Body of pancreas (tissue), 4 donors: Measurements from ENCODE around the gene LRCH1. TPM values are rescaled to one million over a fixed set of nuclear protein-coding genes. Genes with fewer than 3 reads are reported as not detected.

Experiments
- ATAC-seq: fragments of 150-250 bp; one replicate; pipeline ENCODE4 v1.9.1; 2016
- DNase-seq, 4 donors: peaks; one replicate each; pipeline ENCODE4 v3.0.0-alpha.2; 2019
- H3K27ac ChIP-seq, 4 donors: fragments of 200-600 bp; sonication (generic); 1 replicate in 3 of 4; 2 replicates in 1 of 4; pipeline versions ENCODE4 v1.5.1 to v1.6.1; 2016 to 2019; ENCODE audit warnings: mild to moderate bottlenecking in 1 of 4, mixed read lengths in 1 of 4, moderate library complexity in 1 of 4
- H3K27me3 ChIP-seq, 2 donors: fragments of 200-600 bp; sonication (generic); one replicate each; pipeline ENCODE4 v1.6.0; 2016; ENCODE audit warnings: mild to moderate bottlenecking in 1 of 2
- H3K36me3 ChIP-seq, 2 donors: fragments of 200-600 bp; sonication (generic); replicated peaks in 1 of 2; 2 replicates each; pipeline ENCODE4 v1.5.1; 2016; ENCODE audit warnings: low read depth in 2 of 2; ENCODE audit not compliant: insufficient read depth in 1 of 2
- H3K4me1 ChIP-seq: fragments of 200-600 bp; sonication (generic); one replicate; pipeline ENCODE4 v1.6.0; 2016
- H3K4me3 ChIP-seq, 2 donors: fragments of 200-600 bp; sonication (generic); 1 replicate in 1 of 2; 2 replicates in 1 of 2; pipeline ENCODE4 v1.5.1; 2016 to 2019
- H3K9me3 ChIP-seq, 3 donors: fragments of 200-600 bp; sonication (generic); 1 replicate in 2 of 3; 2 replicates in 1 of 3; pipeline ENCODE4 v1.5.1; 2016
- POLR2A ChIP-seq, 3 donors: fragments of 450-650 bp; IDR thresholded peaks; one replicate each; pipeline ENCODE4 v1.6.1; 2016; ENCODE audit warnings: antibody characterized with exemption in 3 of 3, mild to moderate bottlenecking in 2 of 3
- WGBS, 2 donors: methylation state at CpG; one replicate each; pipeline ENCODE4 v1.1.5; 2017; 5-methylcytosine and 5-hydroxymethylcytosine counted together
- intact Hi-C: fragments of 100-400 bp; cut with DNase I; formaldehyde crosslinking; loops from one replicate; pipeline ENCODE4 v1.15.1; 2023
- total RNA-seq, 2 donors: library from RNA; depleted of rRNA; stranded (reverse); fragments of >200 nt; gene quantifications; one replicate each; pipeline ENCODE4 v1.1.0, GENCODE V29; 2016
- TF ChIP-seq, protein P1 (sequence below), 7 experiments: fragments of 450-650 bp in 4 of 7; fragments of 200-600 bp in 3 of 7; sonication (generic) in 3 of 7; IDR thresholded peaks; one replicate each; pipeline ENCODE4 v1.5.1; 2016 to 2019; ENCODE audit warnings: antibody characterized with exemption in 7 of 7

The LRCH1 gene
- total RNA-seq, 2 donors from 2014 or later, result 7.3 to 8.6 TPM

DNA sequence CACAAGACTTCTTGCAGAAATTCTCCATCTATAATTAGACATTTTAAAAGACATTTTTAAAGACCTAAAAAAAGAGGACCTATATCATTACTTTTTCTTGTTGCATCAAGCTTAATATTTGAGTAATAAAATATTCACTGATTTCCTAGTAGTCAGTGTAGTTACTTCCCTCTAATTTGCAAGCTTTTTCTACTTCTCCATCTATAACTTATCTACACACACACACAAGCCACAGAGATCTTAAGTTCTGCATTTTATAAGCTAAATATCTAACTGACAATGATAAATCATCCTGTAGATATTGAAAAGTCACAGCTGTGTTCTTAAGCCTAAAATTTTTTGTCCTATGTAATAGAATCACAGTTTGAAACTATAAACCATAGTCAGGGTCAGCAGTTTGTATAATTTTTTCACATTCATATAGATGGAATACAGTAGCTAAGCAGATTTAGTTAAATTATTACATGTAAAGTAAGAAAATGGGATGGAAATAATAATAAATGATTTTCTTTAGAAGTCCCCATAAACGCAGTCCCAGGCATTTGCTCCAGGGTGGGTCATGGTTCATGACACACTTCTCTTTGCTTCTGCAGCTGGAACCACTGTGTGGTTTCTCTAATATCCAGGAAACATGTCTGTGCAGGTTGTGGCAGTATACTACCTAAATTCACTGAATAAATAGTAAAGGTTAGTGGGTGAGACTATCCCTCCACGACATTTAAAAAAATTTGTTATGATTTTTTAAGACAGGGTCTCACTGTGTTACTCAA, 183.8 kb downstream of the LRCH1 start:
- DNase-seq (no peak), ATAC-seq (no peak)
- WGBS, 2 donors, result 66 to 85% methylated on average over 2 of the region's 2 CpGs
- no peak overlapping the region for H3K4me3 ChIP-seq
- peaks cover 0 to 1% of the 10 kb centered on the region in 2 donors for H3K36me3 ChIP-seq
- intact Hi-C loops, result no loop called here
- TF ChIP-seq POLR2A (IDR thresholded peaks at IDR 0.05), result no peak
- TF ChIP-seq, protein P1, sequence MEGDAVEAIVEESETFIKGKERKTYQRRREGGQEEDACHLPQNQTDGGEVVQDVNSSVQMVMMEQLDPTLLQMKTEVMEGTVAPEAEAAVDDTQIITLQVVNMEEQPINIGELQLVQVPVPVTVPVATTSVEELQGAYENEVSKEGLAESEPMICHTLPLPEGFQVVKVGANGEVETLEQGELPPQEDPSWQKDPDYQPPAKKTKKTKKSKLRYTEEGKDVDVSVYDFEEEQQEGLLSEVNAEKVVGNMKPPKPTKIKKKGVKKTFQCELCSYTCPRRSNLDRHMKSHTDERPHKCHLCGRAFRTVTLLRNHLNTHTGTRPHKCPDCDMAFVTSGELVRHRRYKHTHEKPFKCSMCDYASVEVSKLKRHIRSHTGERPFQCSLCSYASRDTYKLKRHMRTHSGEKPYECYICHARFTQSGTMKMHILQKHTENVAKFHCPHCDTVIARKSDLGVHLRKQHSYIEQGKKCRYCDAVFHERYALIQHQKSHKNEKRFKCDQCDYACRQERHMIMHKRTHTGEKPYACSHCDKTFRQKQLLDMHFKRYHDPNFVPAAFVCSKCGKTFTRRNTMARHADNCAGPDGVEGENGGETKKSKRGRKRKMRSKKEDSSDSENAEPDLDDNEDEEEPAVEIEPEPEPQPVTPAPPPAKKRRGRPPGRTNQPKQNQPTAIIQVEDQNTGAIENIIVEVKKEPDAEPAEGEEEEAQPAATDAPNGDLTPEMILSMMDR (IDR thresholded peaks at IDR 0.05), result no peak
- H3K9me3 ChIP-seq, result no peaks in the 10 kb centered on the region
- no peak overlapping the region for H3K27ac ChIP-seq
- H3K4me1 ChIP-seq, result no peaks in the 10 kb centered on the region
- H3K27me3 ChIP-seq, result no peaks in the 10 kb centered on the region

DNA sequence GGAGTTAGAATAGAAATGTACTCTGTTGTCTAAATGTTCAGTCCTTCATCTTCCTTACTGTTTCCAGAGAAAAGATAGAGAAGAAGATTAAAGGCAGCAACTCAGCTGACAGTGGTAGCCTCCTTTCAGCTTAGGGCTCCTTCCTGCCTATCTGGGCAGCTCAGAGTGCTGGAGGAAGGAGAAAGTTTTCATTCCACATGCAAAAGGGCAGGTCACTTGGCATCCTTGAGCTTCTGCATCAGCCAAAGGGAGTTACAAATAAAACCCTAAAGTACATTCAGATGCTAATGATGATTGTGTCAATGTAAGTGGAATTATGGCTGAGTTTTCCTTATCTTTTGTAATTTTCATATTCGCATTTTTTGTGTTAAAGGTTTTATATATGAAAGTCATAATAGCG, 185.1 kb downstream of the LRCH1 start:
- 90 to 96% methylated on average over 2 of the region's 2 CpGs for whole genome bisulfite sequencing, 2 donors

GRCh38 chr13:46738766-46739165, 185.8 kb downstream of the LRCH1 start:
- H3K9me3 ChIP-seq, result no peaks in the 10 kb centered on the region
- no peaks in the 10 kb centered on the region for H3K4me1 ChIP-seq
- H3K27ac ChIP-seq, result no peak overlapping the region
- WGBS, 2 donors, result 93 to 95% methylated on average over 1 of the region's 1 CpG
- H3K4me3 ChIP-seq, result no peak overlapping the region
- no peak for DNase-seq
- peaks cover 0 to 3% of the 10 kb centered on the region in 2 donors for H3K36me3 ChIP-seq
- H3K27me3 ChIP-seq, result no peaks in the 10 kb centered on the region
- no peak for TF ChIP-seq POLR2A (IDR thresholded peaks at IDR 0.05)
- TF ChIP-seq, protein P1 (IDR thresholded peaks at IDR 0.05), result no peak
- ATAC-seq, result no peak
- intact Hi-C loops, result no loop called here

More for the DNA sequence above, 185.1 kb downstream of the LRCH1 start:
- intact Hi-C loops, result no loop called here
- no peaks in the 10 kb centered on the region for H3K27me3 ChIP-seq
- no peaks in the 10 kb centered on the region for H3K9me3 ChIP-seq
- DNase-seq (no peak), ATAC-seq (no peak)
- no peak overlapping the region for H3K27ac ChIP-seq
- H3K4me3 ChIP-seq, result no peak overlapping the region
- TF ChIP-seq POLR2A (IDR thresholded peaks at IDR 0.05), result no peak
- TF ChIP-seq, protein P1 (IDR thresholded peaks at IDR 0.05), result no peak
- peaks cover 0 to 3% of the 10 kb centered on the region in 2 donors for H3K36me3 ChIP-seq
- no peaks in the 10 kb centered on the region for H3K4me1 ChIP-seq

DNA sequence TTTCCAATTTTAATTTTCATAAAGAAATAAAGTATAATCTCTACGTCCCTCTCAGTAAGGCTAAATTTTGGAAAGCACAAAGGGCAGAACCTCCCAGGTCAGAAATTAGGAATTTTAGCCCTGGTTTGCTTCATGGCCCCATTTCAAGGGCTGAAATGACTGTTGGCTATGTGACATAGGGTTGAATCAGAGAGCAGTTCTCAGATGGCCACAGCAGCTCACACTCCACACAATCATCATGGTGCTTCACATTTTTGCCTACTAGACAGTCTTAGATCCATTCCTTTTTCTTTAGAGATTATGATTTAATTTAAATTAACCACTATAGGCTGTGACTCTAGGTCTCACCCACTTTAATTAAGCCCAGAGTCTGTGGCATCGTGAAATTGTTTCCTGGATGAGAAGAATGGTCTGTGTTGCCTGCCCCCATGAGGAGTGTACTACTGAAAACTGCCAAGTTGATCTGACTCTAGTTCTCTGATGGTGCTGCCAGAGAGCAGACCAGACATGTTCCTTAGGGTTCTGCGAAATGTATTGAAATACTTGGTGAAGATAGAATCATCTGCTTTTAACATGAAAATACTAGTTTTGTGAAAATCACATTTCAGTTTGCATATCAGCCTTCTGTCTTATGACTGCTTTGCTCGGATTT, 186.6 kb downstream of the LRCH1 start:
- Histone ChIP-seq H3K9me3 (no peaks in the 10 kb centered on the region), H3K4me3 (no peak overlapping the region), H3K27ac (no peak overlapping the region), H3K27me3 (no peaks in the 10 kb centered on the region), H3K4me1 (no peaks in the 10 kb centered on the region), H3K36me3 (peaks cover 0 to 3% of the 10 kb centered on the region in 2 donors)
- DNase-seq (no peak), ATAC-seq (no peak)
- intact Hi-C loops, result no loop called here
- WGBS, 2 donors, result 86 to 90% methylated on average over 4 of the region's 4 CpGs
- TF ChIP-seq, protein P1 (IDR thresholded peaks at IDR 0.05), result no peak
- no peak for TF ChIP-seq POLR2A (IDR thresholded peaks at IDR 0.05)
